ENCODE measurements around the gene MAST4.
A peak's percentile ranks its signal among the peaks of the same experiment; 100 is the strongest.

The MAST4 gene

GRCh38 chr5:67002832-67003684 is 406.9 kb downstream of the MAST4 start:
- no peak for DNase-seq

- no peak for DNase-seq
Observed at GRCh38 chr5:67003685-67003934, 407.4 kb downstream of the MAST4 start.

- DNase-seq: peak; percentile 82
Observed at GRCh38 chr5:67003935-67004729, 407.9 kb downstream of the MAST4 start.

GRCh38 chr5:67004730-67005350 is 408.6 kb downstream of the MAST4 start:
- DNase-seq: no peak

- DNase-seq: no peak
Observed at GRCh38 chr5:67005737-67006499, 409.7 kb downstream of the MAST4 start.

GRCh38 chr5:67006500-67006848 is 410.3 kb downstream of the MAST4 start:
- DNase-seq: no peak

GRCh38 chr5:67009028-67009427 is 412.8 kb downstream of the MAST4 start:
- no peak for DNase-seq

GRCh38 chr5:67010684-67011409 is 414.7 kb downstream of the MAST4 start:
- no peak for DNase-seq

GRCh38 chr5:67011422-67011821 is 415.2 kb downstream of the MAST4 start:
- DNase-seq: no peak

GRCh38 chr5:67012171-67012570 is 416.0 kb downstream of the MAST4 start:
- DNase-seq: no peak

- no peak for DNase-seq
Observed at GRCh38 chr5:67013719-67014118, 417.5 kb downstream of the MAST4 start.

GRCh38 chr5:67014191-67014590 is 418.0 kb downstream of the MAST4 start:
- DNase-seq: no peak

GRCh38 chr5:67014957-67015400 is 418.8 kb downstream of the MAST4 start:
- no peak for DNase-seq

- no peak for DNase-seq
Observed at GRCh38 chr5:67015541-67016191, 419.5 kb downstream of the MAST4 start.

- no peak for DNase-seq
Observed at GRCh38 chr5:67019065-67019845, 423.1 kb downstream of the MAST4 start.

- no peak for DNase-seq
Observed at GRCh38 chr5:67020096-67020615, 424.0 kb downstream of the MAST4 start.

GRCh38 chr5:67021031-67021430 is 424.8 kb downstream of the MAST4 start:
- DNase-seq: no peak

- DNase-seq: no peak
Observed at GRCh38 chr5:67021521-67021920, 425.3 kb downstream of the MAST4 start.

GRCh38 chr5:67021962-67022361 is 425.8 kb downstream of the MAST4 start:
- no peak for DNase-seq

GRCh38 chr5:67025457-67025856 is 429.3 kb downstream of the MAST4 start:
- DNase-seq: no peak

- DNase-seq: no peak
Observed at GRCh38 chr5:67026278-67026677, 430.1 kb downstream of the MAST4 start.
